RCC 7860 (cell line): Measurements from ENCODE around the gene DYRK3.

ENCODE experiments used
- DNase-seq: peaks from one replicate; pipeline ENCODE4 v3.0.0-alpha.2; 2015; ENCODE audit warnings: low spot score
- FAIRE-seq: peaks from 2 replicates; lab custom pipeline; 2012; peaks lifted over from hg19 to GRCh38; lab: Jason Lieb, UNC

Gene DYRK3

GRCh38 chr1:206658981-206659273, 23.6 kb downstream of the DYRK3 start:
- no peak for FAIRE-seq
- DNase-seq, result no peak

GRCh38 chr1:206660136-206660535, 24.8 kb downstream of the DYRK3 start:
- FAIRE-seq (no peak), DNase-seq (no peak)

GRCh38 chr1:206661161-206661820, 26.0 kb downstream of the DYRK3 start:
- FAIRE-seq, result no peak
- no peak for DNase-seq

GRCh38 chr1:206662396-206663092, 27.2 kb downstream of the DYRK3 start:
- FAIRE-seq (no peak), DNase-seq (no peak)

- no peak for DNase-seq
- no peak for FAIRE-seq
Observed at GRCh38 chr1:206663362-206663761, 28.0 kb downstream of the DYRK3 start.

- no peak for FAIRE-seq
- peak; percentile 39 for DNase-seq
Observed at GRCh38 chr1:206663832-206664652, 28.7 kb downstream of the DYRK3 start.

- DNase-seq (no peak), FAIRE-seq (no peak)
Observed at GRCh38 chr1:206664740-206665139, 29.4 kb downstream of the DYRK3 start.

- no peak for DNase-seq
- no peak for FAIRE-seq
Observed at GRCh38 chr1:206666031-206666561, 30.8 kb downstream of the DYRK3 start.

GRCh38 chr1:206666954-206667665, 31.8 kb downstream of the DYRK3 start:
- DNase-seq, result no peak
- no peak for FAIRE-seq

- FAIRE-seq (no peak), DNase-seq (no peak)
Observed at GRCh38 chr1:206668351-206668750, 33.0 kb downstream of the DYRK3 start.

- FAIRE-seq, result no peak
- no peak for DNase-seq
Observed at GRCh38 chr1:206668874-206669410, 33.6 kb downstream of the DYRK3 start.

- FAIRE-seq (no peak), DNase-seq (no peak)
Observed at GRCh38 chr1:206672011-206672688, 36.8 kb downstream of the DYRK3 start.

GRCh38 chr1:206672844-206673758, 37.8 kb downstream of the DYRK3 start:
- FAIRE-seq (no peak), DNase-seq (no peak)

- DNase-seq, result no peak
- no peak for FAIRE-seq
Observed at GRCh38 chr1:206674236-206674635, 38.9 kb downstream of the DYRK3 start.

- peak; percentile 96 for DNase-seq
- FAIRE-seq, result peak; percentile 90
Observed at GRCh38 chr1:206674745-206675175, 39.4 kb downstream of the DYRK3 start.

GRCh38 chr1:206676499-206676898, 41.2 kb downstream of the DYRK3 start:
- no peak for FAIRE-seq
- no peak for DNase-seq

- no peak for DNase-seq
- FAIRE-seq, result no peak
Observed at GRCh38 chr1:206678490-206678889, 43.2 kb downstream of the DYRK3 start.

- FAIRE-seq (no peak), DNase-seq (no peak)
Observed at GRCh38 chr1:206679738-206680211, 44.4 kb downstream of the DYRK3 start.

- DNase-seq (no peak), FAIRE-seq (no peak)
Observed at GRCh38 chr1:206680279-206680678, 44.9 kb downstream of the DYRK3 start.
